Camera-type eye (tissue), 1 donor: ENCODE data around the gene TRAF3IP1. TPM values are rescaled to one million over a fixed set of nuclear protein-coding genes. Genes with fewer than 3 reads are reported as not detected.

ENCODE experiments used
- total RNA-seq: library from RNA; depleted of rRNA; stranded (reverse); fragments of >200 nt; gene quantifications from one replicate; pipeline ENCODE4 v1.2.3, GENCODE V29; 2014

The TRAF3IP1 gene, protein sequence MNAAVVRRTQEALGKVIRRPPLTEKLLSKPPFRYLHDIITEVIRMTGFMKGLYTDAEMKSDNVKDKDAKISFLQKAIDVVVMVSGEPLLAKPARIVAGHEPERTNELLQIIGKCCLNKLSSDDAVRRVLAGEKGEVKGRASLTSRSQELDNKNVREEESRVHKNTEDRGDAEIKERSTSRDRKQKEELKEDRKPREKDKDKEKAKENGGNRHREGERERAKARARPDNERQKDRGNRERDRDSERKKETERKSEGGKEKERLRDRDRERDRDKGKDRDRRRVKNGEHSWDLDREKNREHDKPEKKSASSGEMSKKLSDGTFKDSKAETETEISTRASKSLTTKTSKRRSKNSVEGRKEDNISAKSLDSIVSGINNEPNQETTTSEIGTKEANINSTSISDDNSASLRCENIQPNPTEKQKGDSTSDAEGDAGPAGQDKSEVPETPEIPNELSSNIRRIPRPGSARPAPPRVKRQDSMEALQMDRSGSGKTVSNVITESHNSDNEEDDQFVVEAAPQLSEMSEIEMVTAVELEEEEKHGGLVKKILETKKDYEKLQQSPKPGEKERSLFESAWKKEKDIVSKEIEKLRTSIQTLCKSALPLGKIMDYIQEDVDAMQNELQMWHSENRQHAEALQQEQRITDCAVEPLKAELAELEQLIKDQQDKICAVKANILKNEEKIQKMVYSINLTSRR
- 19.4 TPM for total RNA-seq

DNA sequence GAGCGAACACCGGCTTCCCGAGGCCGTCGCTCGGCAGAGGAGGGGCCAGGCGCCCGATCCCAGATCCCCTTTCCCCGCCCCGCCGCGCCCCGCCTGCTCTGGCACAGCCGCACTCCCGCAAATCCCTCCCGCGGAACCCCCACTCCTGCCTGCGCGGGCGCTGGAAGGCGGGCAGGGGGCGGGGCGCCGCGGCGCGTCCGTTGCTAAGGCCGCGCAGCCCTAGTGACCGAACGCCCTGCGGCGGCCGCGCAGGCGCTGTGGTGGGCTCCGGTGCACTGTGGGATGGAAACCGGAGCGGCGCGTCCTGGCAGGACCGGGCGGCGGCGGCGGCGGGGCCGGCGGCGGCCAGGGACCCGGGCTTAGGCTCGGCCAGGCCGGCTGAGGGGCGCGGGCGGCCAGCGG, at the start of gene TRAF3IP1:
Gene TRAF3IP1, plus strand, starts transcription at position 273 of the 402 bp plus-strand sequence. CDS start 145 bp downstream, outside the sequence.

DNA sequence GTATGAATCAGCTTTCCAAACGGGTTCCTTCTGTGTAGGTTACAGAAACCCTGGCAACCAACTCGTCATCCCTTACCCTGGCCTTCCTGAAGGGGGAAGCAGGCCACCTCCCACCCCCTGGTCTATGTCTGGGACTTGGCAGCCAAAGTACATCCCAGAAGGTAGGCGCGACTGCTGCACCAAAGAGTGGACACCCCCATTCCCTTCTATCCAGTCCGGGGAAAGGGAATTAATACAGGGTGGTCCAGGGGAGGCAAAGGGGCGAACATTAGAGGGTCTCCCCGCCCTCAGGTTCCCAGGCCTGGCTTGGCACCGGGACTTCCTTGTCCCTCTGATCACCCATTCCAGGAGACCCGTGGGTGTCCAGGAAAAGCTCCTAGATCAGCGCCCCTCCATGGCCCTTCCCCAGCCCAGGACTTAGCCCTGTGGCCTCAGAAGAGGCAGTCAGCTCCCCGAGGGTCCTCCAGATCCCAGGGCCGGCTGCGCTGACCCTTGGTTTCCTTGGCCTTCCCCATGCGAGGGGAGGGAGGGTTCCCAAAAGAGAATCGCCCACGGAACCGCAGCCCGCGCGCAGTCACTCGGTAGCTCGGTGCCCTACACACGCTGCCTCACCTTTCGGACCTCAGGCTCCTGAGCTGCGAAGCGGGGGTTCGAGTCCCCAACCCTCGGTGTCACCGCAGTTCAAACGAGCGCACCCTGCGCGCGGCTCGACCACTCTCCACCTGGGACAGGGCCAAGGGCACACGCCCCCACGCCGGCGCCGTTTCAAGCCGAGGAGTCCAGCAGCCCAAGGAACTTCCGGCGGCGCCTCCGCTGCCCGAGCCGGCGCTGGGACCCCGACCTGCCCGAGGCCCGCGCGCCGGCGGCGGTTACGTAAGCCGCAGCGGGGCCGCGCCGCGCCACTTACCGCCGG, 32.3 kb upstream of the TRAF3IP1 start, which contains the start of gene PER2:
Gene PER2, minus strand, starts transcription at position 874 of the 913 bp plus-strand sequence. CDS start 10,674 bp downstream, outside the sequence.

DNA sequence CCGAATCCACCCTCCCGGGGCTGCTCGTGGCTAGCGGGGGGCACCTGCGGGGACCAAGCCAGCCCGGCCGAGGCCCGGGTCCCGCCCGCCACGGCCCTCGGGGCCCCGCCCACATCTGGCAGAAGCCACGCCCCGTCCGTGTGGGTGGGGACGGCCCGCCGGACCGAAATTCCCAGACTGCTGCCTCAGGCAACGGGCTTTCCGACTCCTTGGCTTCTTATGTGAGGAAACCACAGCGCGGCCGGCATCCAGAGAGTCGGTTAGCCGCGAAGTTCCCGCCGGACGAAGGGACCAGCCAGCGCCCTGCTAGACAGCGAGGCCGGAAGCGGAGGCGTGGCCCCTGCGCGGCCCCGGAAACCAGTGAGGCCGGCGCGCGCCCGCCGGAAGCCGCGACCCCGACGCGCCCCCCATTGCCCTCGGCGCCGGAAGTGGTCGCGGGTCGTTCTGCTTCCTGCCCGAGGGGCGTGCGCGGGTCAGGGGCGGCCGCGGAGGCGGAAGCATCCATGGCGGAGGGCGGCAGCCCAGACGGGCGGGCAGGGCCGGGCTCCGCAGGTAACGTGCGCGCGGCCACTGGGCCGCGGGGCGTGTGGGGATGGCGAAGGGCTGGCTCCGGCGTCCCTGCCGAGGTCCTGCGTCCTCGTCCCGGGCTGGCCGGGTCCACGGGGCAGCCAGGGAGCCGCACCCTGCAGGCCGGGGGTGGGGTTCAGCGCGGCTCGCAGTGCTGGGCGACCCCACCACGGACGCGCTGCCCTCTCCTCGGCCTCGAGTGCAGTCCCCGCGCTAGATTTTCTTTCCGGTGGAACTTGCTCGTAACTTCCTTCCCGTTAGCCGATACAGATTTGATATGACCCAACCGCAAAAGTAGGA, 106.5 kb downstream of the TRAF3IP1 start, which contains the start of gene ASB1:
Gene ASB1, plus strand, starts transcription at position 360 of the 867 bp plus-strand sequence. Its CDS starts 144 bp downstream, at position 504.

Other genes starting within 250 kb of the TRAF3IP1 start
- gene ESPNL, start 220.2 kb upstream of the TRAF3IP1 start, total RNA-seq: 1.2 TPM
- gene KLHL30, start 181.8 kb upstream of the TRAF3IP1 start, total RNA-seq: 2.7 TPM
- 1.4 TPM for gene ERFE, start 161.5 kb upstream of the TRAF3IP1 start, total RNA-seq
- gene ILKAP, start 116.8 kb upstream of the TRAF3IP1 start, total RNA-seq: 38.9 TPM
- 59.3 TPM for gene HES6, start 80.5 kb upstream of the TRAF3IP1 start, total RNA-seq
- 18.4 TPM for gene PER2, start 31.9 kb upstream of the TRAF3IP1 start, total RNA-seq
- gene ASB1, start 106.4 kb downstream of the TRAF3IP1 start, total RNA-seq: 22.1 TPM